ENCODE data around the gene HIPK1.
"Not testable (repeated sequence)": the region's sequence is repeated elsewhere in the genome, so short reads cannot be mapped to it uniquely, and the experiment has no call there.

Gene HIPK1

DNA sequence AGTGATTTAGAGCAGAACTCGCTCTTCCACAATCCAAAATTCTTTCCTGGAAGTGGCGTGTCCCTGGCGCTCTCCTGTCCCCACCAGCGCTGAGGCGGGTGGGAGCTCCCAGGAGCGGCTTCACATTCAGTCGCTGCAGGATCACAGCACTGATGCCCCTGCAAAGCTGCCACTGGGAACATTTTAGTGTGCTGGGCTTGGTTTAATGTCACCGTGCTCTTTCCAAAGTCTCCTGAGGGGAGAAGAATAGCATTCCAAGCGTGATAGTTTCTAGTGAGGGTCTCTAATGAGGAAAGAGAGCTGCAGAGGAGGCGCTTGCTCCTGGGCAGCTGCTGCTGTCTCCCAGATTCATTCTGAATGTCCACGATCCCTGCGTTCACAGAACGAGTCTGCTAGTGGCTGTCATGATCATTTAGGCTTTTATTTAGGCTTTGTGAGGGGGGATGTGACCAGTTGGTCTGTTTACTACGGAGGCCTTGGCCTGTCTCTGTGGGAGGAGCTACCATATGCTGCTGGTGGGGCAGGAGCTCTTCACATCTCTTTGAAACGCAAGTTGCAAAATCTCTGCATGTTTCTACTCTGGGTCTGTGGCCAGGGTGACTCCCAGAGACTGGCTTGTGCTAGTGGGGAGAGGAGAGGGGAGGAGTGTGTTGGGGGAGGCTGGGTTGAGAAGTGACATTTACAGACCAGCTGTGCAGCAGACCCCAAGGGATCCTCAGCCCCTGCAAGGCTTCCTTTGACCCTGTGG, 73.5 kb downstream of the HIPK1 start:
- Histone ChIP-seq H3K4me1 (ENCODE audit: insufficient read depth, poor library complexity, severe bottlenecking) (no peaks in the 10 kb centered on the region), H3K9me3 (ENCODE audit: severe bottlenecking) (no peaks in the 10 kb centered on the region), H3K27ac (ENCODE audit: poor library complexity, severe bottlenecking) (no peak overlapping the region), H3K36me3 (ENCODE audit: low read depth) (no peaks in the 10 kb centered on the region), H3K27me3 (ENCODE audit: insufficient read depth, poor library complexity, severe bottlenecking) (no peaks in the 10 kb centered on the region), H3K4me3 (ENCODE audit: severe bottlenecking) (no peak overlapping the region)
- TF ChIP-seq CTCF (IDR thresholded peaks at IDR 0.05; ENCODE audit: poor library complexity, severe bottlenecking): no peak
- no peak for DNase-seq (ENCODE audit: low spot score)
- ATAC-seq (ENCODE audit: low read depth): no peak

DNA sequence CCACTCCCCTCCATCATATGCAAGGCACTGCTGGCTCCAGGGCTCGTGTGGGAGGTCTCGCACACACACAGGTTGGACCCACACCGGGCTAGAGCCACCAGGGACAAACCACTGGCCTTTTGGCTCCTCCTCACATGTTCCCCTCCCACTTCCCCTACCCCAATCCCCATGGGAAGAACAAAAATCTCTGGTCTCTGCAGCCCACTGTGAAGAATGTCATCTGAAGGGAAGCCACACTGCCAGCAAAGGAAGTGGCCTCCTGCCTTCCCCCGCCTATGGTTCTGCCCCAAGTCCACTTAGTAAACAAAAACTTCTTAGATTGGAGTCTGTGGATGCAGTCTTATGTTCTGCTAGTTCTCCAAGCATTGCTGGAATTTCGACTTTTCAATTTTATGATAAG, 74.3 kb downstream of the HIPK1 start:
- ATAC-seq (ENCODE audit: low read depth): no peak
- Histone ChIP-seq H3K27ac (ENCODE audit: poor library complexity, severe bottlenecking) (no peak overlapping the region), H3K36me3 (ENCODE audit: low read depth) (no peaks in the 10 kb centered on the region), H3K4me1 (ENCODE audit: insufficient read depth, poor library complexity, severe bottlenecking) (no peaks in the 10 kb centered on the region), H3K27me3 (ENCODE audit: insufficient read depth, poor library complexity, severe bottlenecking) (no peaks in the 10 kb centered on the region), H3K4me3 (ENCODE audit: severe bottlenecking) (no peak overlapping the region), H3K9me3 (ENCODE audit: severe bottlenecking) (no peaks in the 10 kb centered on the region)
- no peak for TF ChIP-seq CTCF (IDR thresholded peaks at IDR 0.05; ENCODE audit: poor library complexity, severe bottlenecking)
- DNase-seq (ENCODE audit: low spot score): no peak

- not testable (repeated sequence) for DNase-seq (ENCODE audit: low spot score); H3K4me1 ChIP-seq (ENCODE audit: insufficient read depth, poor library complexity, severe bottlenecking); H3K27me3 ChIP-seq (ENCODE audit: insufficient read depth, poor library complexity, severe bottlenecking); H3K36me3 ChIP-seq (ENCODE audit: low read depth); H3K9me3 ChIP-seq (ENCODE audit: severe bottlenecking); H3K27ac ChIP-seq (ENCODE audit: poor library complexity, severe bottlenecking); ATAC-seq (ENCODE audit: low read depth); H3K4me3 ChIP-seq (ENCODE audit: severe bottlenecking)
Observed at GRCh38 chr1:114006825-114007224, 77.7 kb downstream of the HIPK1 start.

GRCh38 chr1:114008480-114008941, 79.4 kb downstream of the HIPK1 start:
- no peaks in the 10 kb centered on the region for H3K4me1 ChIP-seq (ENCODE audit: insufficient read depth, poor library complexity, severe bottlenecking)
- H3K27me3 ChIP-seq (ENCODE audit: insufficient read depth, poor library complexity, severe bottlenecking): no peaks in the 10 kb centered on the region
- TF ChIP-seq CTCF (IDR thresholded peaks at IDR 0.05; ENCODE audit: poor library complexity, severe bottlenecking): no peak
- H3K27ac ChIP-seq (ENCODE audit: poor library complexity, severe bottlenecking): no peak overlapping the region
- ATAC-seq (ENCODE audit: low read depth): no peak
- H3K4me3 ChIP-seq (ENCODE audit: severe bottlenecking): no peak overlapping the region
- H3K36me3 ChIP-seq (ENCODE audit: low read depth): no peaks in the 10 kb centered on the region
- DNase-seq (ENCODE audit: low spot score): no peak
- H3K9me3 ChIP-seq (ENCODE audit: severe bottlenecking): no peaks in the 10 kb centered on the region

DNA sequence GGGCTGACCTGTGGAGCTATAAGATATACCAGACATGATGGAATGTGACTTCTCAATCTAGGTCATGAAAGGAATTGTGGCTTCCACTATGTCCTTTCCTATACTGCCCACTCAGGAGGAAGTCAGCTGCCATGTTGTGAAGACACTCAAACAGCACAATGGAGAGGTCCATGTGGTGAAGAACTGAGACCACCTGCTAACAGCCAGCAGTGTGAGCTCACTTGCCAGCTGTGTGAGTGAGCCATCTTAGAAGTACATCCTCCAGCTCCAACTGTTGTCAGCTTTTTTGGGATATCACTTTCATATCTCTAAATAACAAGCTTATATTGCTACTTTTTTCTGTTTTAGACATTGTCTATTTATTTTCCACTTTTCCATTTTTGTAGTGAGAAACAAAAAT, 79.9 kb downstream of the HIPK1 start:
- Histone ChIP-seq H3K27me3 (ENCODE audit: insufficient read depth, poor library complexity, severe bottlenecking) (no peaks in the 10 kb centered on the region), H3K4me1 (ENCODE audit: insufficient read depth, poor library complexity, severe bottlenecking) (no peaks in the 10 kb centered on the region), H3K36me3 (ENCODE audit: low read depth) (no peaks in the 10 kb centered on the region), H3K4me3 (ENCODE audit: severe bottlenecking) (no peak overlapping the region), H3K27ac (ENCODE audit: poor library complexity, severe bottlenecking) (no peak overlapping the region), H3K9me3 (ENCODE audit: severe bottlenecking) (no peaks in the 10 kb centered on the region)
- DNase-seq (ENCODE audit: low spot score) (no peak), ATAC-seq (ENCODE audit: low read depth) (no peak)
- no peak for TF ChIP-seq CTCF (IDR thresholded peaks at IDR 0.05; ENCODE audit: poor library complexity, severe bottlenecking)
